DND-41 (cell line): Measurements from ENCODE around the gene OTOGL.

Source experiments
- ATAC-seq: fragments of 200-7000 bp; cut with Tn5 transposase; 3 replicates; pipeline ENCODE4 v1.9.1; 2021; ENCODE audit warnings: low read depth; ENCODE audit not compliant: insufficient read depth
- DNase-seq: peaks from one replicate; pipeline ENCODE4 v3.0.0-alpha.2; 2020
- H2AFZ ChIP-seq: 2 replicates; pipeline ENCODE4 v1.6.0; 2012; ENCODE audit warnings: low read depth, low read length
- H3K27ac ChIP-seq: 2 replicates; pipeline ENCODE4 v1.5.1; 2012; ENCODE audit warnings: low read length, inconsistent platforms
- H3K27me3 ChIP-seq: fragments of 200-600 bp; sonication (generic); 2 replicates; pipeline ENCODE4 v1.6.0; 2012; ENCODE audit warnings: low read length, mild to moderate bottlenecking, inconsistent platforms; ENCODE audit not compliant: insufficient read depth, poor library complexity
- H3K36me3 ChIP-seq: 2 replicates; pipeline ENCODE4 v1.5.1; 2012; ENCODE audit warnings: low read length, inconsistent platforms; ENCODE audit not compliant: insufficient read depth
- H3K4me1 ChIP-seq: 2 replicates; pipeline ENCODE4 v1.5.1; 2012; ENCODE audit warnings: mild to moderate bottlenecking, low read length; ENCODE audit not compliant: insufficient read depth
- H3K4me2 ChIP-seq: 2 replicates; pipeline ENCODE4 v1.6.0; 2012; ENCODE audit warnings: mild to moderate bottlenecking, moderate library complexity, low read length, inconsistent platforms; ENCODE audit not compliant: insufficient read depth
- H3K4me3 ChIP-seq, 2 experiments: fragments of 200-600 bp in 1 of 2; shearing (Covaris generic) in 1 of 2; 2 replicates each; pipeline ENCODE4 v1.5.1; 2012 to 2016; ENCODE audit warnings: inconsistent platforms in 2 of 2, low read length in 2 of 2, mild to moderate bottlenecking in 2 of 2, low read depth in 1 of 2, moderate library complexity in 1 of 2
- H3K79me2 ChIP-seq: 2 replicates; pipeline ENCODE4 v1.6.0; 2012; ENCODE audit warnings: low read length, inconsistent platforms; ENCODE audit not compliant: insufficient read depth
- H3K9ac ChIP-seq: 2 replicates; pipeline ENCODE4 v1.6.0; 2012; ENCODE audit warnings: low read depth, mild to moderate bottlenecking, inconsistent platforms, low read length, moderate library complexity
- H3K9me3 ChIP-seq: 2 replicates; pipeline ENCODE4 v1.5.1; 2012; ENCODE audit warnings: low read length, moderate library complexity, mild to moderate bottlenecking, inconsistent platforms; ENCODE audit not compliant: insufficient read depth, severe bottlenecking
- H4K20me1 ChIP-seq: 2 replicates; pipeline ENCODE4 v1.6.0; 2012; ENCODE audit warnings: low read length; ENCODE audit not compliant: insufficient read depth
- EZH2 ChIP-seq: IDR thresholded peaks from 3 replicates; pipeline ENCODE4 v1.6.1; 2012; ENCODE audit warnings: borderline replicate concordance, low read depth, mild to moderate bottlenecking, moderate library complexity, low read length, inconsistent platforms; ENCODE audit not compliant: severe bottlenecking
- TF ChIP-seq, protein P1 (sequence below): IDR thresholded peaks from 2 replicates; pipeline ENCODE4 v1.5.1; 2012; ENCODE audit warnings: borderline replicate concordance, low read length, moderate library complexity, mild to moderate bottlenecking; ENCODE audit not compliant: poor library complexity, severe bottlenecking; ENCODE audit errors: extremely low read depth

The OTOGL gene, protein sequence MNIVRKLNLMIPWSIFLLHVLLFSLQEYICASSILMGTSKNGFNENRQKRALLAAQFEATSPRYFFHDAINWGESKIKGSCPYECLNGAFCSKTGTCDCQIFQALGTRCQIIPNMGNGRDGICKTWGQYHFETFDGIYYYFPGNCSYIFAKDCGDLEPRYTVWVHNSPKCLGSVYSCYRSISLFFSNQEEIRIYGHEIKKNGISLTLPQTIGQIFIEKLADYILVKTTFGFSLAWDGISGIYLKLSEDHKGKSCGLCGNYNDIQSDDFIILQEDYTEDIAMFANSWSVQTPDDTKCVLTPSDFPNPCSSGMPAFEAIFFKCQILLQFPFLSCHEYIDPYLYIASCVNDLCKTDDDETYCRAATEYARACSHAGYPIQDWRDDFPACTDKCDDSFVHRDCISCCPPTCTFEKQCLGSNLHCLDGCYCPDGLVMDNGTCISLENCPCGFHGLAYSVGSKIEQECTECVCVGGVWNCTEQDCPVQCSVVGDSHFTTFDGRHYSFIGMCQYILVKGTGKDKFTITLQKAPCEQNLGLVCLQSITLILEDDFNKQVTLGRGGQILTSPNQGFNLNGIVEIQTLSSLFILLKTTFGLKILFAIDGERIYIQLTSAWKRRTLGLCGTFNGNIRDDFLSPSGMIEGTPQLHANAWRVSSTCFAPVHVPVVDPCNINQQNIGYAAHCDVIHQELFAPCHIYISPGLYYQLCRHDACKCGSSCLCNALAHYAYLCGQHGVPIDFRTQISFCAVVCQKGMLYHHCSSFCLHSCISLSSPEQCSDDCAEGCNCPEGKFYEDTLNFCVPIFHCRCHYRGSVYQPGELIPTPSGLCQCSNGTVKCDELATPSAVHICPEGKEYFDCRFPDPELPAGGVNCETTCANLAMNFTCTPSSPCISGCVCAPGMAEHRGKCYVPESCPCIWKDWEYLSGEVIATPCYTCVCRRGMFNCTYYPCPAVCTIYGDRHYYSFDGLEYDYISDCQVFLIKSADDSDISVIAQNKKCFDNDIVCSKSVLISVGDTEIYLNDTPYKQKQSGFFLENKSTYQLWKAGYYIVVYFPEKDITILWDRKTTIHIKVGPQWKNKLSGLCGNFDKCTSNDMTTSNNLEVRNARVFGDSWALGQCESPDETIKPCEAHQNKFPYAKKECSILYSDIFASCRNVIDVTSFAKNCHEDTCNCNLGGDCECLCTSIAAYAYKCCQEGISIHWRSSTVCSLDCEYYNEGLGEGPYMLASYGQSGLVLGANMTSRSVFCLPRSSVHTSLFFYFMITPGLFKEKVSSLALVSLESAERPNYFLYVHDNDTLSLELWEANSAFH (N-terminal part only)

GRCh38 chr12:80099259-80099658 lies at the start of gene OTOGL:
Gene OTOGL (plus strand): TSS chr12:80099537. CDS start chr12:80209432, 109,895 bp downstream.
- Histone ChIP-seq H3K27me3 (no peaks in the 10 kb centered on the region), H3K9me3 (no peaks in the 10 kb centered on the region), H3K79me2 (no peaks in the 10 kb centered on the region), H4K20me1 (no peaks in the 10 kb centered on the region), H3K27ac (no peak within 1 kb of the TSS), H3K4me3 (no peak within 1 kb of the TSS), H3K36me3 (no peaks in the 10 kb centered on the region), H2AFZ (no peak within 1 kb of the TSS), H3K4me1 (no peaks in the 10 kb centered on the region), H3K4me2 (no peak within 1 kb of the TSS), H3K9ac (no peak within 1 kb of the TSS)
- TF ChIP-seq, protein P1, sequence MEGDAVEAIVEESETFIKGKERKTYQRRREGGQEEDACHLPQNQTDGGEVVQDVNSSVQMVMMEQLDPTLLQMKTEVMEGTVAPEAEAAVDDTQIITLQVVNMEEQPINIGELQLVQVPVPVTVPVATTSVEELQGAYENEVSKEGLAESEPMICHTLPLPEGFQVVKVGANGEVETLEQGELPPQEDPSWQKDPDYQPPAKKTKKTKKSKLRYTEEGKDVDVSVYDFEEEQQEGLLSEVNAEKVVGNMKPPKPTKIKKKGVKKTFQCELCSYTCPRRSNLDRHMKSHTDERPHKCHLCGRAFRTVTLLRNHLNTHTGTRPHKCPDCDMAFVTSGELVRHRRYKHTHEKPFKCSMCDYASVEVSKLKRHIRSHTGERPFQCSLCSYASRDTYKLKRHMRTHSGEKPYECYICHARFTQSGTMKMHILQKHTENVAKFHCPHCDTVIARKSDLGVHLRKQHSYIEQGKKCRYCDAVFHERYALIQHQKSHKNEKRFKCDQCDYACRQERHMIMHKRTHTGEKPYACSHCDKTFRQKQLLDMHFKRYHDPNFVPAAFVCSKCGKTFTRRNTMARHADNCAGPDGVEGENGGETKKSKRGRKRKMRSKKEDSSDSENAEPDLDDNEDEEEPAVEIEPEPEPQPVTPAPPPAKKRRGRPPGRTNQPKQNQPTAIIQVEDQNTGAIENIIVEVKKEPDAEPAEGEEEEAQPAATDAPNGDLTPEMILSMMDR, result no peak
- TF ChIP-seq EZH2, result no peak
- no peak for ATAC-seq
- DNase-seq, result no peak

DNA sequence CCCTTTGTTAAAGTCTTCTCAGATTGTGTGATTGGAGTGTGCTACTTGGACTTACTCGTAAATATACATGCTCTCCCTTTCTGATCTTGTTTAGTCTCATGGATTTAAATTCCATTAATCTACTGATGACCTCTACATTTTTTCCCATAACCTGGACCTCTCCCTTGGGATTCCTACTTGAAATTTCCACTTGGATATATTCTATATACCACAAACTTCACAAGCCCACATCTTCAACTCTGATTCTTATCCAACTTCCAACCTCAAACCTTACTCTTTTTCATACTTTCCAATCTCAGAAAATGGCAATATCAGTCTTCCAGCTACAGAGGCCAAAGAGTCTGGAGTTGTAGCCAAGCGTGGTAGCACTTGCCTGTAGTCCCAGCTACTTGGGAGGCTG lies 49.1 kb upstream of the OTOGL start:
- Histone ChIP-seq H3K9ac (no peak overlapping the region), H3K36me3 (no peaks in the 10 kb centered on the region), H3K4me2 (no peak overlapping the region), H3K79me2 (no peaks in the 10 kb centered on the region), H3K27me3 (no peaks in the 10 kb centered on the region), H4K20me1 (no peaks in the 10 kb centered on the region), H2AFZ (no peak overlapping the region), H3K4me1 (no peaks in the 10 kb centered on the region), H3K9me3 (no peaks in the 10 kb centered on the region), H3K4me3 (no peak overlapping the region), H3K27ac (no peak overlapping the region)
- TF ChIP-seq, protein P1, result no peak
- no peak for TF ChIP-seq EZH2
- DNase-seq (no peak), ATAC-seq (no peak)

- no peak overlapping the region for H3K27ac ChIP-seq
- no peak for TF ChIP-seq EZH2
- TF ChIP-seq, protein P1, result no peak
- no peak overlapping the region for H2AFZ ChIP-seq
Observed at GRCh38 chr12:80053051-80053790, 46.1 kb upstream of the OTOGL start.

More at GRCh38 chr12:80053051-80053790, 46.1 kb upstream of the OTOGL start:
- Histone ChIP-seq H3K36me3 (no peaks in the 10 kb centered on the region), H3K4me3 (no peak overlapping the region), H4K20me1 (no peaks in the 10 kb centered on the region), H3K79me2 (no peaks in the 10 kb centered on the region), H3K4me1 (no peaks in the 10 kb centered on the region), H3K27me3 (no peaks in the 10 kb centered on the region), H3K9me3 (no peaks in the 10 kb centered on the region), H3K9ac (no peak overlapping the region), H3K4me2 (no peak overlapping the region)
- DNase-seq (no peak), ATAC-seq (no peak)
